Stimulated activated CD8-positive, alpha-beta memory T cell treated with anti-CD3 and anti-CD28 coated beads, Interleukin-4, amount 100 ng/mL, for 48 hours (primary cell): Measurements from ENCODE around the gene ZPBP2.

Experiments used
- DNase-seq: peaks from one replicate; pipeline ENCODE4 v3.0.0-alpha.2; 2020

The ZPBP2 gene

DNA sequence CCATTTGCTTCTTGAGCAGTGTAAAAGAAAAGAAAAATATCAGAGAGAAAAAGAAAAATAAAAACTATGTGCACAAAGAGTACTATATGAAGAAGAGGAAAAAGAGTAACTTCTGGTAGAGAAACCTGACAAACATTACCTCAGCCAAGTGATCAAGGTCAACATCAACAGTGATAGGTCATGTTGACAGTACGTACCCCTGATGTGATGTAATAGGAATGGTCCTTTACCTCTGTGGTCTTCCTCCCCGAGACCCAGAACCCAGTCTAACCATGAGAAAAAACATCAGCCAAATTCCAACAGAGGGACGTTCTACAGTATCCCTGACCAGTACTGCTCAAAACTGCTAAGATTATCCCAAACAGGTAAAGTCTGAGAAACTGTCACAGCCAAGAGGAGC is 46.0 kb downstream of the ZPBP2 start:
- DNase-seq, result no peak

DNA sequence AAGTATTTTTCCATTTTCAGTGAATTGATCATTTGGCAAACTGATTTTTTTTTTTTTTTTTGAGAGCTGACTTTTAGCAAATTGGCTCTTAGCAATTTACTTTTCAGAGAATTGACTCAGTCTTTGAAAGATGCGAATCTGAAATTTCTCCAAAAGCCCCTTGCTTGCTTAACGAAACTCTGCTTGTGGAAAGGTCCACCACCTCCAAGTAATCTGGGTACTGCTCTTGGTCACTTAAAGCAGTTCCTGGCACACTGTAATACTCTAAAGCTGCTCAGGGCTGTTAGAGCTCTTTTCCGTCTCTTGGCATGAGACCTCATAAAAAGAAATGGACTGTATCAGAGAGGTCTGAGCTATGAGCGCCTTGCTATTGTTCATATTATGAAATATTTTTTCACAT is 47.6 kb downstream of the ZPBP2 start:
- DNase-seq, result no peak

DNA sequence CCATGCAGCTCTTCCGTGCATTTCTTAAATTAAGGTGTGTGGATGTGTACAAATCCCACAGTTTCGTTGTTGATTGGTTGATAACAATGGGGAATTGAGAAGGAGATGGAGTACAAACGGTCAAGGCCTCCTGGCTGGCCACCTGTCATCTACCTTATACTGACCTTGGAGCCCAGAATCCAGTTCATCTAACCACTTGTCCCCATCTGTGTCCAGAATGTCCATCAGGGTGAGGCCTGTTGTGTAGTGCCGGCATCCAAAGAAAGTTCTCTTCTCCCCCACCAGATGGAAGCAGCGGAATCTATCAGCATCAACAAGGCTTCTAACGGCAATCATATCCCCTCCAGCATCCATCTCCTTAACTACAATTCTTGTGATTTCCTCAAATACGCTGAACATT is 48.9 kb downstream of the ZPBP2 start:
- no peak for DNase-seq

DNA sequence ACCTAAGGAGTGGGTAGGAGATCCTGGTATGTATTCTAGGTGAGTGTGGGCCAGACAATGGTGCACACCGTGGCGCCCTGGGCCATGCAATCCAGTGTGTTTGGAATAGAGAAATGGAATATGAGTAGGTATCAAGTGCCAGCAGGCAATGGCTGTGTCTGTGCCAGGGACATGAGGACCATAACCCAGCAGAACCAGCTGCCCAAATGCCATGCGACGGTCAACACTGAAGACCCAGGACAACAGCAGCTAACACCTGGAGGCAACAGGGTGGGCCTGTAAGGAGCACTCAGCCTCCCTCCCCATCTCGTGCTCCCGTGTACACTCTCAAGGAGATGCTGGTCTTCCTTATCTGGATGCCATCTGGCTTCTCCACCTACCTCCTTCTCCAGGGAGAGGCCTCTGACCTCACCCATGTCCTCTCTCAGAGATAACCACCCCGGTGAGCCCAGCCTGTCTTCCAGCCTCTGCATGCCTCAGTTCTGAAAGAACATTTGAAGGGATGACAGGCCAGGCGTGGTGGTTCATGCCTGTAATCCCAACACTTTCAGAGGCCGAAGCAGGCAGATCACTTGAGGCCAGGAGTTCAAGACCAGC is 51.2 kb downstream of the ZPBP2 start:
- no peak for DNase-seq

DNA sequence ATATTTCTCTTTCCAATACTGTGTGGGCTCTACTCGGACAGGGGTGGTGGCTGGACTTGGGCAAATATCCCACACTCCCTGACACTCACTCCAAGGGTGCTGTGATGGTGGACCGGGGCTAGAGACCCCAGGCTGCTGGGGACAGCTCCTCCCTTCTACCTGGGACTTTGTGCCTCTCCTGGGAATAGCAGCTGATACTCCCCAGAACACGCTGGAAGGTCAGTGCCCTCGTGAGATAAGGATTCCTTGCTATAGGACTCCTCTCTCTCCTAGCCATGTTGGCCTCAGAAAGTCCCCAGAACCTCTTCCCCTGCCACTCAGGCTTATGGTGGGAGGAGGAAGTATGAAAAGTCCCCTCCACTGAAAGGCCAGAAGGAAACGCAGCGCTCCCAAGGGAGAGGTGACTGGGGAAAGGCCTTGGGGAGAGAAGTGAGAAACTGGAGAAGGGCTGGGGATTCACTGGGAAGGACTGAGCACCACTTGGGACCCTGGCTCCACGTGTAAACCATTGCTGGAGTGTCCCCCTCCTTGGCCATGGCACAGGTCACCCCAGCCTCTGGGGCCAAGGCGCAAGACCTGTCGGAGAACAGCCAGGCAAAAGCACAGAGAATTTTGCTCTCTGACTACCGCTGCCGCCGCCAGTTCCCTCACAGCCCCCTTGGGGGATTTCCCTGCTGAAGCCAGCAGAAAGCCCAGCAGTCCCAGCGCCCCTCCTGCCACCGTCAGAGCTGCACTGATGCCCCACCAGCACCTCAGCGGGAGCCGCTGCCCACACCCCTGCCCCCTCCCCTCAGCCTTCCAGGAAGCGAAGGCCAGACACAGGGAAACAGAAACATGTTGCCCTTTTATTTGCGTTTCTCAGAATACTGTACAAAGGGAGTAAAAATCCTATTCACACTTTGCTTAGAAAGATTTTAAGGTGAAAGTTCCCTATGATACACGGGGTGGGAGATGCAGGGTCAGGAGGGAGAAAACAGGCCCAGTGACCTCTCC is 52.5 kb downstream of the ZPBP2 start:
- DNase-seq, result peak; percentile 69

DNA sequence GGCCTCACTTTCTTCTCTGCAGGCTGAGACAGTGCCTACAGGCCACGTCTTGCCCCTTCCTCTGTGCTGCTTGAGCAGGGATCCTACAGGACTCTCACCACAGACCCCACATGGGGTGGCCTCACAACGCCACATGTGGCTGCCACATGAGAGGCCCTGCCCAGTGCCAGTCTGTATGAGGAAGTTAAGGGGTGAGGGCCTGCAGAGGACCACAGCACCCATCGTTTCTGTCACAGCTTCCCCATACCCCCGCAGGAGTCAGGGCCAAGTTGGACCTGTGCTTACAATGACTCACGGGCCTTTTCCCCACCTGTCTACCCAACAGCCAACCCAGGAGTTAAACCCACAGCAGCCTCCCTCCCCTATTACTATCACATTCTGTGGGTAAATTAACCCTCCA is 53.3 kb downstream of the ZPBP2 start:
- DNase-seq, result peak; percentile 59

DNA sequence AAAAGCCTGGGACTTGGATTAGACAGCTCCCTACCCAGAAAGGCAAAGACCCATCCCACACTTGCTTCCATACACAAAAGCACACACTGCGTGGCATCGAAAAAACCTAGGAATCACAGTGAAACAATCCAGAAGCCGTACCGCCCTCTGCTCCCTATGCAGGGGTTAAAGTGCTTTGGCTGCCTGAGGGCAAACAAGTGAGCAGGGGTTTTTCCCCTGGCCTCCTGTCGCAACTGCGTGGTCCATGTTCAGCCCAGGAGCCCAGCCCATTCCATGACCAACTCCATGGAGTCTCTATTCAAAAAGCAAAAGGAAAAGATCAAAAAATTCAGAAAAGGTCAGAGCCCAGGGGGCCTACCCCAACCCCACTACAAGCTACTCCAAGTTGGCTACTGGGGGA is 54.0 kb downstream of the ZPBP2 start:
- DNase-seq, result no peak

DNA sequence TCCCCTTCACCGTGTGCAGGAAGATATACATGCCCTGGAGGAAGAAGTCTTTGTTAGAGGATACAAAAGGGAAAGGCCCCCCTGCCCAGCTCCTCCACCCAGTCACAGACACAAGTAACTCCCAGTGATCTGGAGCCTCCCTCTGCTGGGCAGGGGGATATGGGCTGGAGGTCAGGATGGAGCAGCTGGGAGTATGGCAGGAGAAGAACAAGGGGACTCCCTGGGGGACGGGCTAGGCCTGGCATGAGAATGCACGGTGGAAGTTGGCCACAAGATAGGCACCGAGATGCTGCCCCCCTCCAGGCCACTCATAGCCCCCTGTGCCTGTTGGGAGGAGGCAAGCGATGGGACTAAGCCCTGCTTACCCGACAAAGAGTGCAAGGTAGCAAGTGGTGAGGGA is 55.2 kb downstream of the ZPBP2 start:
- DNase-seq, result no peak

DNA sequence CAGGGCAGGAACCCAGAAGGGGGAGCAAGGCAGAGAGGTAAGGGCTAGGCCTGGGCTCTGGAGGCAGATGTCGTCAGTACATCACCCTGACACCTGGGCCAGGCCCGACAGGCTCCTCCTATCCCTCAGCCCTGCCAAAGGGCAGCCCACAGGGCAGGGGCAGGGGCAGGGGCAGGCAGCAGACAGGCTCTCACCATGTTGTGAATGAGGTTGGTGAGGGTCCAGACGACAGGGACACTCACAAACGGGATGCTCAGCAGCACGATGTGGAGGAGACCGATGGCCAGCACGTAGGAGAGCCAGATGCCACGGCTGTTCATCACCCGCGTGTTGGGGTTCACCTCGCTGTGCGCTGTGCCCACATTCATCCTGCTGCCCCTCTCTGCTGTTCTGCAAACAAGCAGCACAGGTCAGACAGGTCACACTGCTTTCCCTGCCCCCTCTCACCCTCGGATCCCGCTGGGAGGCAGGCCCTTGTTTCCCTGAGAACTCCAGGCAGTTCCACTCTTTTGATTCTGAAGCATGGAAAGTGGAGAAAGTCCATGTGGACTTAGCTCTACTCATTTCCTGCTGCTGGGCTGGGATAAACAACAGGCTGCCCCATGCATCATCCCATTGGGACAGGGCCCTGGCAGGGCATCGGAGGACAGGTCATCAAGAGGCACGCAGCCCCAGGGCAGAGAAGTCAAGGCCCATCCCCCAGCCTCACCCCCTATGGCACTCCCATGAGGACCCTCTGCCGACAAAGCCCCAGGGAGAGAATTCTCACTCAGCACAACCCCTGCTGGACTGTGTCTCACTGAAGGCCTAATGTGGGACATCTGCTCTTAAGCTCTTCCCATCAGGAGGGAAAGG is 56.1 kb downstream of the ZPBP2 start:
- no peak for DNase-seq

DNA sequence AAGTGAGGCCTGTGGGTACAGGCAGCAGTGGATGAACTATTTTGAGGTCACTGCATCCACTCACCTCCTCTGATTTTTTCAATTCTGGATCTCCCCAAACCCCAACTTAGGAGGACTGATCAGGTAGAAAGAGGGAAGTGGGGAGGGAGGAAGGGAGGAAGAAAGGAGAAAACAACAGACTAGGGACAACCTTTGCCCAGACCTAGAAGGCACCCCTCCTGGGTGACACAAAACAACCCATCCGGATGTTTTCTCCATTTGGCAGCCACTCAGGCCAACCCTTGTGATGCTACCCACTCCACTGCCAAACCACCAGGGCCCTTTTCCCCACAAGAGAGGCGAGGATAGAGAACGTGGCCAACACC is 56.7 kb downstream of the ZPBP2 start:
- no peak for DNase-seq

DNA sequence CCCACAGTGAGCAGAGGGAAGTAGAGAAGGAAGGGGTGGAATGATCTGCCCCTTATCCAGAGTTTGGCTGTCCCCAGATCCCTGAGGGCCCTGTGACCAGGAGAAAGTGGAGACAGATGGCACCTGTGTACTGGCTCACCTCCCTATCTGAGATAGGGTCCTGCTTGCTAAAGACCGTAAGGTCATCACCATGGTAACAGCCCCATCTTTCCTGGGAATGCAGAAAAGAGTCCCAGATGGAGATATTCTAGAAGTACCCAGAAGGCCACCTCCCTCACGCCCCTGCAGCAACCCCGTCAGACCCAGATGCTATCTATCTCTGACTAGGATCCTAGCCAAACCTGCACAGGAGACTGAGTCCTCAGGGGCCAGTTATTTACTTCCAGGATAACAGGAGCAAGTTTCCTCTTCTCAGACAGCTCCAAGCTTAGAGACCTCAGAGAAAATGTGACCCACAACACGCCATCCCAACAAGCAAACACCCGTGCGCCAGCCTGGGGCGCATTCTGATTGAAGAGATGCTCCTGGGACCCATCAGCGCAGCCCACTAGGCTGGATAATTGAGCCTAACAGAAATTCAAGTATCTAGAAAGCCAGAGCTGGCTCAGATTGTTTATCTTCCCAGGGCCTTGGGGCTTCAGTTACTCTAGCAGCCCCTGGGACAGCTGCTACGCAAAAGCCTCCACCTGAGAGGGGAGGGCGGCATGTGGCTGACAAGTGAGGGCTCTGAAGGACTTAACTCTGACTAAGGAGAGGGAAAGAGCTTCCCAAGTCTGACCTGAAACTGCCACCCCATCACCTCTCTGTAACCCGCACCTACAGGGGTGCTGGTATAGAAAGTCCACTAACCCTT is 57.5 kb downstream of the ZPBP2 start:
- DNase-seq, result no peak

DNA sequence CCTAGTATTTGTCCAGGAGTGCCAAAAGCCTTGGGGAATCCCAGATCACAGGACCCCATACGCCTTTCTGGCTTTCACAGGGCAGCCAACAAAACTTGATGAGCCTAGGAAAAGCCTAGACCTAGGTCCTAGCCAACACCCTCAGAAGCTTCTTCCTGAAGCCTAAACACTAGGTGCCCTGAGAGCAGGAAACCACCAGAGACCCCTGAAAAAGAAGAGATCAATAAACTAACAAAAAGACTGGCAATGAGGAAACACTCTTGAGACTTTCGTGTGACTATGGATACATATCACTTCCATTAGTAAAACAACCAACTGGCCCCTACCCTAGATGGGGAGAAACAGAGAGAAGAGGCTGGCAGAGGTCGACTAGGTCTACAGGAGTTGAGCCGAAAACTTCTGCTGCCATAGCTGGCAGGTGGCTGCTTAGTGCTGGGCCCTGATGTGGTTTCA is 58.2 kb downstream of the ZPBP2 start:
- DNase-seq, result no peak

DNA sequence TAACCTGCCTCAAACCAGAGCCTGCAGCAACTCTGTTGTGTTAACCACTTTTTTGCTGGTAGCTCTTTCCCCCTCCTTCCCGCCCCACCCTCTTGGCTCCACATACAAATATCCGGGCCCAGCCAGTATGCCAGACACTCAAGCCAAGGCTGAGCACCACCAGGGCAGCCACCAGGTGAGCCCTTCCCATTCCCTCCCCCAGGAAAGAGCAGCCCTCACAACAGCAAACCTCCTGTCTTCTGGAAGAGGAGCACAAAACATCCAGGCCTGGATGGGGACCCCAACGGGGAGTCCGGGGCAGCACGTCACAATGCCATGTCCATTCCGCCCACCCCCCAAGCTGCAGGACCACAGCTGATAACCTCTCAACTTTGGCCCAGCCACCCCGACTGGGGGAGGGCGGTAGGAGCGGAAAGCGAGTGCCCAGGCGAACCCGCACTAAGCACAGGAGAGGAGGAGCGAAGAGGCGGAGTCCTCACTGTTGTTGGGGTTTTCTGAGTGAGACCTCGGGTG is 58.6 kb downstream of the ZPBP2 start:
- peak; percentile 71 for DNase-seq
